Stimulated activated CD8-positive, alpha-beta memory T cell treated with anti-CD3 and anti-CD28 coated beads, Interleukin-7, amount 100 ng/mL, for 48 hours (primary cell): ENCODE data around the gene NGFR.

Experiments used
- DNase-seq, 2 donors: peaks; one replicate each; pipeline ENCODE4 v3.0.0-alpha.2; 2020; ENCODE audit warnings: low read depth in 1 of 2; ENCODE audit errors: extremely low read depth in 1 of 2

Gene NGFR

DNA sequence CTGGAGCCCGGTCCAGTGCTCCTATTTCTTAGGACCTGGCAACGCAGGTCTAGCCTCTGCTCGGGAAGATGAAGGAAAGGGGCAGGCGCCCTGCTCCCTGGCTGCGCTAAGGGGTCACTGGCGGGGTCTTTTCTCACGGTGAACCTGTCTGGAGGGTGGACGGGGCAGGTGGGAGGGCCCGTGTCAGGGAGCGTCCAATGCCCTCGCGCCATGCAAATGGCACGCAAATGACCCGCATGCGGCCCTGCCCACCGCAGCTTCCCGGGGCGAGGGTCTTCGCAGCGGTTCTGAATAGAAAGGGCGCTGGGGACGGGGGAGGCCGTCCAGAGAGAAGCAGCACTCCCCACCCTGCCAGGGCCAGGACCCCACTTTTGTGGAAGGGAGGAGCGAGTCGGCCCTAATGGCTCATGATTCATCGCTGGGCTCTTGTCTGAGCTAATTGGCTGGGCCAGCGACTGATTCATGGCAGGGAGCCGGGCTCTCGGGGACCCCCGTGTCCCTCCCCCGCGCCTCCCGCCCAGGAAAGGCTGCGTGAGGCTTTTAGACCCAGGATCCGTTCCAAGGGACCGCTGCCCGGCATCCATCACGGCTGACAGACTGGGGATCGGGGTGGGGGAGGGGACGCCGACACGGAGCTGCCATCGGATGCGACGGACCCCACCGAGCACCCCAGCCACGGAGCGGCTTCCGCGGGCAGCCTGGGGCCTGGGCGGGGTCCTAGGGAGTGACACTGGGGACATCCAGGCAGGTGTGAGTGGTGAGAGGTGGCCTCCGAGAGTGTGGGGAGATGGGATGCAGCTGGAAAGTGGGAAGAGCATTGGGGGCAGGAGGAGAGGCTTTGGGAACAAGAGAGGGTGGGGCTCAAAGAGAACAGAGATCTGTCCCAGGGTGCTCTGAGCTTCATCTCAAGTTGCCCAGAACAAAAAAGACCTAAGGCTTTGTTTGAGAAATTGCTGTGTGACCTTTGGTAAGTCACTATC is 25.0 kb upstream of the NGFR start:
- no peak for DNase-seq

GRCh38 chr17:49471089-49471683 is 23.9 kb upstream of the NGFR start:
- DNase-seq: no peak

DNA sequence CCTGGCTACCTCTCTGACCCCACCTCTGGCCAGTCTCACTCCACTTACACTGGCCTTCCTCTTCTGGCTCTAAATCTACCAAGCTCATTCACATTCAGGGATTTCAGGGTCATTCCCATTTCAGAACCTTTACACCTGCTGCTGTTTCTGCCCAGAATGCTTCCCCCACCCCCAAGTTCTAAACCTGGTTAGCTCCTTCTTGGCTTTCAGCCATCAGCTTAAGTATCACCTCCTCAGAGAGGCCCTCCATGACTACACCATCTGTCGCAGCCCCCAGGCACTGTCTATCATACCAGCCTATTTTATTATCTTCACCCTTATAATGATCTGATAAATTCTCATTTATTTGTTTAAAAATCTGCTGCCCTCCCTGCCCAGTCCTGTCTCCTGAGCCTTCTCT is 23.3 kb upstream of the NGFR start:
- no peak for DNase-seq

DNA sequence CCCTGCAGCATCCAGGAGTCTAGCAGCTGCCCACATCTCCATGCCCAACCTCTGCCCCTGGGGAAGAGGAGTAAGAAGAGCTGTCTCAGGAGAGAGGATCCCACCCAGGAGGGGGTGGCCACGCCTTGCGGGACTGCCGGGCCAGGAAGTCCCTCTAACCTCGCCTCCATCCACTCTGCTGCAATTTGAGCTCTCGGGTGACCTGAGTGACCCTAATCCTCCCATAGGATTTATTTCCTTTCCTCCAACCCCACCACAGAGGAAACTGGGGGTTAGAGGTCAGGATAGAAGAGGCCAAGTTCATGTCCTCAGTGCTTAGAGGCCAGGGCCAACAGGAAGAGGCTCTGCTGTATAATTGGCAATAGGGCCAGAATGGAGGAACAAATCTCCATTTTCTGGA is 22.6 kb upstream of the NGFR start:
- DNase-seq: no peak

DNA sequence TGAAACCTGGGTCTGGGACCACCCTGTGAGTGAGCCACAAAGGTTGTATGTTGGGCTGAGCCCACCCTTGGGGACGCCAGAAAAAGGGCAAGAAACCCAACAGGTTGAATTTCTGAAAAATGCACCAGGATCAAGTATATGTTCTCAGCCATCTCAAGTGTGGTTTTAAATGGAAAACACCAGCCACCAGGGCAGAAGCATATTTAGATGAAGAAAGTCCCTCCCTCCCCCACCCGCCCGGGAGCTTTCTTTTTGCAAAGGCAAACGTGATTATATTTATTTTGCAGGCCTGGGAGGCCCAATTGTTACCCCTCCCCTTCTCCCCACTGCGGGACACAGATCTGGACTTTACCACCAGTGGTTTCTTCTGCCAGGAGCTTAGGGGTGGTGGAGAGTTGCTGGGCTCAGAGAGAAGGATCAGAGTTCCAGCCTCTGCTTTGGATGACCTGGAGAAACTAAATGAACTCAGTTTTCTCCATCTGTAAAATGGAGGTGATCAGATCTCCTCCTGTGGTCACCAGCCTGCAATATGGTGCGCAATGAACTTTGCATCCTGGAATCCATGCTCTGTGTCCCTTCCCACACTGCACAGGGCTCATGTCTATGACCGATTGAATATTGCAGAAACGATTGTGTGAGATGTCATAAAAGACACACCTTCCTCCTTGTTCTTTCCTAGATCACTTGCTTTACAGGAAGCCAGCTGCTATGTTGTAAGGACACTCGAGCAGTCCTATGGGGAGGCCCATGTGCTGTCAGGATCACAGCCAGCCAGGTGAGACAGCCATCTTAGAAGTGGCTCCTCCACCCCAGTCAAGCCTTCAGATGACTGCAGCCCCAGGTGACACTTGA is 21.0 kb upstream of the NGFR start:
- no peak for DNase-seq

DNA sequence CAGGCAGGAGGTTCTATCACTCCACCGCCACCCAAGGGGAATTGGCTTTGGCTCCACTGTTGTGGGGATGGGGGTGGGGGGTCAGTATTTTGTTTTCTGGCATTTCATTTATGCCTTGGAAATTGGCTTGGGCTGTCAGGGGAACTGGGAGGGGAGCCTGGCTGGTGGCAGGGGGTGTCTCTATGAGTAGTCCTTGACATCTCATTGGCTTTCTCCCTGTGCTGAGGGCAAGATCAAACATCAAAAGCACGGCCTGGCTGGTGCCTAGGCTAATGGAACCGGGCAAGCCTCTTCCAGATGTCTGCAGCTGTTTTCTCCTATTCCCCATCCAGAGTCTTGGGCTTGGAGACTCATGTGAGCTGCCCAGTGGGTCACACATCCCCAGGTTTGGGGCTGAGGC is 17.4 kb upstream of the NGFR start:
- DNase-seq: no peak

DNA sequence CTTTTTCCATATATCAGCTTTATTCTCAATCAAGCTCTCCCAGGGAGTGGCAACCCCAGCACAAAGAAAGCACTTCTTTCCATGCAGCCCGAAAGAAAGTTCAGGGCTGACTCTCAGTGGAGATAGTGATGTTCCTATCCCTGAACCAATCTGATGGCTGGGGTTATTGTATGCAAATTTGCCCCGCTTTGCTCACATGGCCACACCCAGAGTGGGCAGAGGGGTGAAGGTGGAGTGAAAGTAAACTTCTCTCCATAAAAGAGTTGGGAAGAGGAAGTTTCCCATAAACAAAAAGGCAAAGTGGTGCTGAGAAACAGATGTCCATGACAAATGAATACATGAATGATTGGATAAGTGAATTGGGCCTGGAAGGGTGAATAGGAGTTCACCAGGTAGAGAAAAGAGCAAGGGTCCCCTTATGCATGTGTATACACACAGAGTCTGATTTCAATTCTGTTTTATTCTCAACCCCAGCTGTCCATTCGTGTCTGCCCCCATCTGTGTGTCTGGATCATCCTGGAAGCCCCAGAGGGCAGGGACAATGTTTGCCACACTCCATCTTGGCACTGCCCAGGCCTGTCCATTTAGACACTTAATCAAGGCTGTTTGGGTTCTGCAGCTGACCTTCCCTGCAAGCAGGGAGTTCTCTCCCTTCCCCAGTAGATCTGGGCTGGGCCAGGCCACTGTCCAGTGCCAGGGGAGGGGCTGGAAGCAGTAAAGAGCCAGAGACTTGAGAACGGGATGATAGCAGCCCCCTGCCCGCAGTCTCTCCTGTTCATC is 14.1 kb upstream of the NGFR start:
- no peak for DNase-seq

DNA sequence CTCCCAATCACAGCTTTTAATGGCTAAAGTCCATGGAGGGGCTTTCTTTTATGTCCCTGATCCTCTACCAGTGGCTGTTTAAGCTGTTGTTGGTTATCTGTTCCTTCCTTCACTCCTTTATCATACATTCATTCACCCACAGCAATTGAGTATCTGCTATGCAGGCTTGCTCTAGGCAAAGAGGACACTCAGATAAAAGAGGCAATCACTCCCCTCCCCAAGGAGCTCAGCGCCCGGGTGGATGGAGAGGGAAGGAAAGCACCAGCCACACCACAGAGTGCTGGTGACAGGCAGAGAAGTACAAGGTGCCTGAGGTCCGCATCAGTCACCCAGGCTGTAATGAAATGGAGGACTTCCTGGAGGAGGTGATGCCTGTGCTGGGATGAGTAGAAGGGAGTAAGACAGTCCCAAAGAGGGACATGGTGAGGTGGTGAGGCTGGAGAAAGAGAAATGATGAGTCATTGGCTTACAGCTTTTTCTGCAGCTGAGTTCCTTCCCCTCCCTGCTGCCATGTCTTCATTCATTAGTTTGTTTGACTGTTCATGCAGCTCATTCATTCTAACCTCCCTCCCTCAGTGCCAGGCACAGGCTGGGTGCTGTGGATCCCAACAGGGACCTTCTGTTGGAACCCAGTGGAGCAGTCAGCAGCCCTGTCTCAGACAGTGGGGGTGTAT is 12.8 kb upstream of the NGFR start:
- DNase-seq: no peak

DNA sequence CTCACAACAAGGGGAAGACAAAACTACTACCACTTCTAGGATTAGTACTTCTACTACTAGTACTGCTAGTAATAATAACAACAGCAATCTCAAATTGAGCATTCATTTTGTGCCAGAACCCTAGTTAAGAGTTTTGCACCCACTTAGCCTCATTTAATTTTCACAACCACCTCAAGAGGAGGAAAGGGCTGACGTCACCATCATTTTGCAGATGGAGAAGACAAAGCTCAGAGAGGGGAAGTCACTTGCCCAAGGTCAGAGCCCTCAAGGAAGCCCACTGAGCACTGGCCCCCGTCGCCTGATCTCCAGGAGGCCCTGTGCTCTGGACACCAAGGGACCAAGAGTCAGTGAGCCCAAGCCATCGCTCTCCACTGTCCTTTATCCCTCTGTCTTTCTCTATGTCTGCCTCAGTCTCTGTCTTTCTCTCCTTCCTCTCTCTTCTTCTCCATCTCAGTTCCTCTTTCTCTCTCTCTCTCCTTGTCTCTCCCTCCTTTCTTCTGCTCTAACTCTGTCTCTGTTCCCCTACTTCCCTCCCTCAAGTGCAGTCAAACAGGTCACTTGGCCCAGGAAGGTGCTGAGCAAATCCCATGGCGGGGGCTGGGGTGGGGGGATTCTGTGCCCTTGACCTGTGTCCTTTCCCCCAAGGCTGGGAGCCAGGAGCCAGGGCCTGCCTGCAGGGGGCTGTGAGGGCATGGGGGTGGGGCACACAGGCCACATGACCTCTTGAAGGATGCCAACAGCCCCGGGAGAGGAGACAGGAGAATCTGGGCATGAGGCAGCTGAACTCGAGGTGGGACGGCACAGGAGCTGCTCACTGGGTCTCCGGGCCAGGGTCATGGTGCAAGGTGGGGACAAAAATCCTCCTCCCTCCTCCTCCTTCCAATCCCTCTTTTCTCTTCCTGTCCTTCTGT is 11.2 kb upstream of the NGFR start:
- no peak for DNase-seq

DNA sequence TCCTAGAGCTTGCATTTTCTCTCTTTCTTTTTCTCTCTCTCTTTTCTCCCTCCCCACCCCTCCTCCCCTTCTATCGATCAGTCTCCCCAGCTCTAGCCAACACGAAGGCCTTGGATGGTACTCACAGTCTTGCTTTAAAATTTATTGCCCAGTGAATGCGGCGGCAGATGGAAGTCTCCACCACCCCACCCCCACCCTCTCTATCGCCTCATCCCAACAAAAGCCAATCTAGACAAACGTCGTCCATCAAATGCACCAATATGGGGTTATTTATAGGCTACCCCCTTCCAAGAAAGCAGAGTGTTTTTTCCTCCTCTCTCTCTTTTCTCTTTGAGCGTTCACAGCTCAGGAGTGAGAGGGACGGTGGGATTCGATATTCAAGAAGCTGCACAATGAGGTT is 10.5 kb upstream of the NGFR start:
- no peak for DNase-seq

DNA sequence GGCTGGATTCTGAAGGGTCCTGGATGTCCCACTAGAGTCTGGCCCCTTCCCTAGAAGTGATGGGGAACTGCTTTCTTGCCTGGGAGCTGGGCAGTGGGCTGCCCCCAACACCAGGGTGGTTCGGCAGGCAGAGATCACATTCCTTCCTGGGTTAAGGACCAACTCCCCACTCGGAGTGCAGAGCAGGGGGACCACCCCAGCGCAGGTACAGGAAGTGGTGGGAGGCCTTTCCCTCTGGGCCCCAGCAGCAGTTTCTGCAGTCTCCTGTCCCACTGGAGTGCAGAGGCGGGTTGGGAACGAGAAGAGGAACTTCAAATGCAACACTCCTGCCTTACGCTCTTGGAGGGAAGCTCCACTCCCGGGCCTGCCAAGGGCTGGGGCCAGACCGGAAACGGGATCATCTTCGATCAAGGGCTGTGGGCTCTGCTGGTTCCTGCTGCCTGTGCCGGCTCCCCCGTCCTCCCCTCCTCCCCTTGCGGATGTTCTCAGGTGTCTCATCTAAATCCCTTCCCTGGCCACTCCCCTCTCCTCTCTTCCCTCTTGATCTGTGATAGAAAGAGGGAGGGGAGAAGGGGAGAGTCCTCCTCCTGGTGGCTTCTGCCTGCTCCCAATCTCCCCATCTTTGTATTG is 9.0 kb upstream of the NGFR start:
- DNase-seq: no peak

- no peak for DNase-seq
Measured at GRCh38 chr17:49487183-49487582, 7.9 kb upstream of the NGFR start.

- DNase-seq: no peak
Measured at GRCh38 chr17:49488612-49489011, 6.5 kb upstream of the NGFR start.

GRCh38 chr17:49489348-49489747 is 5.7 kb upstream of the NGFR start:
- DNase-seq: no peak

GRCh38 chr17:49490276-49490675 is 4.8 kb upstream of the NGFR start:
- DNase-seq: no peak

GRCh38 chr17:49491192-49491769 is 3.8 kb upstream of the NGFR start:
- no peak for DNase-seq

DNA sequence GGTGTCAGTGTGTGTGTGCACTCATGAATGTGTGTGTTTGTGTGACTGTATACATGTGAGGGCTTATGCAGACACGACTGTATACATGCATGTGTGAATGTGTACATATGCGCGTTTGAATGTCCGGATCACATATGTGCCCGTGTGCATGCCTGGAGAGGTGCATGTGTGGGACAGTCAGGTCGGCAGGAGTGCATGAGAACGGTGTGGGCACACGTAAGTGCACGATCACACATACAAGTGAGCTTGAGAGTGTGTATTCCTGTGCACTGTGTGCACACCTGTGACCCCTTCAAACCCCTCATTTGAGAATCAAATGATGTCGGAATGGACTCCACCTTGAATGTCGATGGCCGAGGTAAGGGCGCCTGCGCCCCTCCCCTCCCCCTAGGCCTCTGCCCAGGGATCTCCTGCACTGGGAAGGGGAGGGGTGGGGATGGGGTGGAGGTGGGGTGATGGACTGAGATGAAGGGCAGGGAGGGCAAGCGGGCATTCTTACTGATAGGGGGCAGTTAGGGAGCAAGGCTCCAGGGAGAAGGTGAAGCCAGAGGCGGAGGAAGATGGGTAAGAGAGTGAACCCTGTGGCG is 601 bp upstream of the NGFR start:
- DNase-seq: no peak

DNA sequence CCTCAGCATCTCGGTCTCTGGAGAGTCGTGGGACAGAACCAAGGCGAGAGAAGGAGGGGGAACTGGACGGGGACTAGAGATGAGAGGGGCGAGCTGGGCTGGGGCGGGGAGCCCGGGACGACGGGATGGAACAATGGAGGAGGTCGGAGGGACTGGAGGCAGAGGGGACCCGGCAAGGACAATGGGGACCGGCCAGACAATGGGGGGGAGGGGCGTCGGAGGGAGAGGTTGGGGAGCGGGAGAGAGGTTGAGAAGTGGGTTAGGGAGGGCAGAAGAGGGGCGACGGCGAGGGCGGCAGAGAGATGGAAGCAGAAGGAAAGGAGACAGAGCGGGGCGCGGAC is 719 bp downstream of the NGFR start:
- DNase-seq: no peak
